Tibial nerve (tissue), 4 donors: ENCODE results near the gene KCNQ4. TPM values are rescaled to one million over a fixed set of nuclear protein-coding genes. Genes with fewer than 3 reads are reported as not detected.

Source experiments
- DNase-seq, 2 donors: peaks; one replicate each; pipeline ENCODE4 v3.0.0-alpha.2; 2019; ENCODE audit warnings: low spot score in 2 of 2
- H3K27ac ChIP-seq, 4 donors: fragments of 200-600 bp; sonication (generic) in 3 of 4; one replicate each; pipeline ENCODE4 v1.5.1; 2017 to 2019; ENCODE audit warnings: mild to moderate bottlenecking in 1 of 4
- H3K27me3 ChIP-seq, 2 donors: fragments of 200-600 bp; sonication (generic) in 1 of 2; one replicate each; pipeline versions ENCODE4 v1.5.1 to v1.6.0; 2017 to 2019
- H3K36me3 ChIP-seq, 3 donors: fragments of 200-600 bp; sonication (generic); one replicate each; pipeline ENCODE4 v1.5.1; 2018 to 2019
- H3K4me1 ChIP-seq, 4 donors: fragments of 200-600 bp; sonication (generic) in 3 of 4; one replicate each; pipeline ENCODE4 v1.5.1; 2017 to 2019
- H3K4me3 ChIP-seq, 4 donors: fragments of 200-600 bp; sonication (generic) in 3 of 4; one replicate each; pipeline ENCODE4 v1.5.1; 2017 to 2019; ENCODE audit warnings: mild to moderate bottlenecking in 1 of 4, moderate library complexity in 1 of 4
- H3K9me3 ChIP-seq, 4 donors: fragments of 200-600 bp; sonication (generic) in 3 of 4; one replicate each; pipeline ENCODE4 v1.5.1; 2017 to 2019
- EP300 ChIP-seq, 2 donors: sonication (generic); formaldehyde crosslinking; IDR thresholded peaks; one replicate each; pipeline ENCODE4 v1.6.1; 2017; ENCODE audit warnings: antibody characterized with exemption in 2 of 2, mild to moderate bottlenecking in 1 of 2
- POLR2A ChIP-seq, 2 donors: fragments of 450-650 bp; IDR thresholded peaks; one replicate each; pipeline ENCODE4 v1.6.1; 2017; ENCODE audit warnings: antibody characterized with exemption in 2 of 2, mild to moderate bottlenecking in 2 of 2, moderate library complexity in 2 of 2
- WGBS, 2 donors: methylation state at CpG; one replicate each; pipeline ENCODE4 v1.1.5; 2018; 5-methylcytosine and 5-hydroxymethylcytosine counted together
- total RNA-seq, 4 donors: library from RNA; depleted of rRNA; stranded (reverse); fragments of >200 nt; gene quantifications; one replicate each; pipeline ENCODE4 v1.1.0, GENCODE V29; 2016
- TF ChIP-seq, protein P1 (sequence below), 5 experiments: fragments of 200-600 bp in 3 of 5; fragments of 450-650 bp in 2 of 5; sonication (generic) in 3 of 5; IDR thresholded peaks; one replicate each; pipeline ENCODE4 v1.5.1; 2016 to 2019; ENCODE audit warnings: antibody characterized with exemption in 5 of 5, mild to moderate bottlenecking in 3 of 5, moderate library complexity in 2 of 5

The KCNQ4 gene
- 1 to 10 TPM in 3 of 4 donors, under 1 TPM in 1; 0.22 to 2.1 (median 1.7) TPM for total RNA-seq

DNA sequence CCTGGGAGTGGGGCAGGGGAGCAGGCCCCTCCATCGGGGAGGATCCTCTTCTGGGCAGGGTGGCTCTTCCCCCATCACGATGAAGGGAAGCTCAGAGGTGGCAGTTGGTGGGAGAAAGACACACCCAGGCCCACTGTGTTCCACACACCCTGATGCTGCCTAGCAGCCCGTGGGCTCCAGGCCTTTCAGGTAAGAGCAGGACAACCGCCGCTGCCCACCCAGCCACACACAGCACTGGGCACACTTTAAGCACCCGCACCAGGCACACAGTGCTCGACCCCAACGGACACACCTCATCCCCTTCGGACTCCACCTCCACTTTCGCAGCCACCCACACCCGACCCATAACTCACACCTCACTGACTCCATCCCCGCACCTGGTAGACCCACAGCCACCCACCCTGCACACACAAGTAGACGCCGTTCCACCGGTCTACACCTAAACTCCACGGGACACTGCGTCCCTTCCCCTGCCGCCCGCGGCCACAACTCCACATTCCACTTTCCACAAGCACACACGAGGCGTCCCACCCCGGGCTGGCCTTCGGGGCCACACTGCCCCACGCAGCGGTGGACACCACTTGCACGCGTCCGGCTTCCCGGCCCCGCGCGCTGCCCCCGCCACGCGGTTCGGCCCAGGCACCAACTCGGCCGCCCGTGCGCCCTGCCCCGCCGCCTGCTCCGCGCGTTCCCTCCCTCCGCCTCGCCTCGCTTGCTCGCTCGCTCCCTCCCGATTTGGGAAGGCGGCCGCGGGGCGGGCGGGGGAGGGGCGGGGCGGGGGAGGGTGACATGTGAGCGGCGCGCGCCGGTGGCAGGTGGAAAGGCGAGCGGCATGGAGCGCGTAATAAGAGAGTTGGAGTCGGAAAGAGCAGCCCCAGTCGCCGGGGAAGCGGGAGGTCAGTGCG is at the start of gene KCNQ4:
Gene KCNQ4 (plus strand): TSS at position 787 of the 905 bp plus-strand sequence. CDS start 307 bp downstream, outside the sequence.
- Histone ChIP-seq H3K4me3 (peak within 1 kb of the TSS; percentile 35 to 62 (median 40)), H3K27me3 (peaks cover 0 to 14% of the 10 kb centered on the region in 2 donors), H3K9me3 (no peaks in the 10 kb centered on the region), H3K36me3 (no peaks in the 10 kb centered on the region), H3K27ac (peak within 1 kb of the TSS in 3 of 4 donors; percentile 26 to 72 (median 49)), H3K4me1 (peaks cover 0 to 25% (median 15%) of the 10 kb centered on the region in 4 donors)
- TF ChIP-seq POLR2A (IDR thresholded peaks at IDR 0.05), result no peak
- WGBS, 2 donors, result 4 to 5% methylated on average over 47 to 57 of the region's 73 CpGs
- peak in 1 of 2 donors; percentile 29 for DNase-seq

DNA sequence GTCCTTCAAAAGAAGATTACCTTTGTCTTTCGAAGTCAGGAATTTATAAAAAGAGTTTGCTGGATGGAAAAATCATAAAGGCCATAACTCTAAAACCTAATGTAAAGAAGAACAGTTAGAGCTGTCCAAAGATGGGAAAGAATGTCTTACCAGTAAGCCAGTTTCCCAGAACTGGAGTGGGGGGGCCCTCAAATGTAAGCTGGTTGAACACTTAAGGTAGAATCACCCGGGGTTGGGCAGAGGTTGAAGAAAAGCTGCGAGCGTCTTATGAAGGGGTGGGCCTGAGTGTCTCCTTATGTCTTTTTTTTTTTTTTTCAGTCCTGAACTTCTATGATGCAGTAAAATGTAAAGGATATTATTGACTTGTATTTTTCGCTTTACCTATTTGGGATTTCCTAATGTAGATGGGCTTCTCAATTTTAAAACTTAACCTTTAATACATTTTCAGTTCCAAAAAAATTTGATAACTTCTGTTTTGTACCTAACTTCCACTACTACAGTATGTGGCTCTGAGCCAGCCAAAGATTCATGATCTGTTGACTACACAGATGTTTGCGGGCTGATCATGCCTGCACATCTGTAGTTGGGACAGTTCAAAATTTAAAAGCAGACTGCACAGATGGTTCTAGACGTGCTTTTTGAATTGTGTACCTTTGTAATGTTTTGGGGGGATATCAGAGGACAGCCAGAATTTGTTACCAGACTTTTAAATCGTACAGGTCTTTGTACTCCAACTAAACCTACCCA is 48.5 kb upstream of the KCNQ4 start:
- WGBS, 2 donors, result 80 to 92% methylated on average over 8 of the region's 8 CpGs
- TF ChIP-seq POLR2A (IDR thresholded peaks at IDR 0.05) (no peak), EP300 (IDR thresholded peaks at IDR 0.05) (no peak)
- TF ChIP-seq, protein P1, sequence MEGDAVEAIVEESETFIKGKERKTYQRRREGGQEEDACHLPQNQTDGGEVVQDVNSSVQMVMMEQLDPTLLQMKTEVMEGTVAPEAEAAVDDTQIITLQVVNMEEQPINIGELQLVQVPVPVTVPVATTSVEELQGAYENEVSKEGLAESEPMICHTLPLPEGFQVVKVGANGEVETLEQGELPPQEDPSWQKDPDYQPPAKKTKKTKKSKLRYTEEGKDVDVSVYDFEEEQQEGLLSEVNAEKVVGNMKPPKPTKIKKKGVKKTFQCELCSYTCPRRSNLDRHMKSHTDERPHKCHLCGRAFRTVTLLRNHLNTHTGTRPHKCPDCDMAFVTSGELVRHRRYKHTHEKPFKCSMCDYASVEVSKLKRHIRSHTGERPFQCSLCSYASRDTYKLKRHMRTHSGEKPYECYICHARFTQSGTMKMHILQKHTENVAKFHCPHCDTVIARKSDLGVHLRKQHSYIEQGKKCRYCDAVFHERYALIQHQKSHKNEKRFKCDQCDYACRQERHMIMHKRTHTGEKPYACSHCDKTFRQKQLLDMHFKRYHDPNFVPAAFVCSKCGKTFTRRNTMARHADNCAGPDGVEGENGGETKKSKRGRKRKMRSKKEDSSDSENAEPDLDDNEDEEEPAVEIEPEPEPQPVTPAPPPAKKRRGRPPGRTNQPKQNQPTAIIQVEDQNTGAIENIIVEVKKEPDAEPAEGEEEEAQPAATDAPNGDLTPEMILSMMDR (IDR thresholded peaks at IDR 0.05), result no peak
- Histone ChIP-seq H3K4me1 (peaks cover 0 to 23% (median 3%) of the 10 kb centered on the region in 4 donors), H3K9me3 (peaks cover 0 to 7% (median 0%) of the 10 kb centered on the region in 4 donors), H3K27ac (no peak overlapping the region), H3K27me3 (no peaks in the 10 kb centered on the region), H3K36me3 (peaks cover 0 to 13% (median 0%) of the 10 kb centered on the region in 3 donors), H3K4me3 (no peak overlapping the region)
- DNase-seq, result no peak

DNA sequence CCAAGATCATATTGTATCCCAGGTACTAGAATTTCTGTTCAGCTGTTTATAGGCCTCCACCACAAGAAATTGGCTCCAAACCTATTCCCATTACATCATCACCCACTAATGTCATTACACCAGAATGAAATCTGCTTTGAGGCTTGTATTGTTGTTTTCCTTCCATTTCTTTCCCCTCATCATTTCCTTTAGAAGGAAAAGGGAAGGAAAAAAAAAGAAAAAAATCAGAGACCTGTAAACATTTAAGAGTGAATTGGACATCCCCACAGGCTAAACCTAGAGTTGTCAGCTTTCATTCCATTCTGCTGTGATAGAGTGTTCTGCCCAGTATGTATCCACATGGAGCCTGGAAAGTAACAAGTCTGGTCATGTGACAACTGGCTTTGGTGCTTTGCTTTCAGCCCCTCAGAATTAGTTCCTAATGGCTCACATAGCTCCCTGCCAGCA is 47.5 kb upstream of the KCNQ4 start:
- no peak overlapping the region for H3K27ac ChIP-seq
- H3K4me1 ChIP-seq, result peaks cover 0 to 34% (median 7%) of the 10 kb centered on the region in 4 donors
- DNase-seq, result no peak

DNA sequence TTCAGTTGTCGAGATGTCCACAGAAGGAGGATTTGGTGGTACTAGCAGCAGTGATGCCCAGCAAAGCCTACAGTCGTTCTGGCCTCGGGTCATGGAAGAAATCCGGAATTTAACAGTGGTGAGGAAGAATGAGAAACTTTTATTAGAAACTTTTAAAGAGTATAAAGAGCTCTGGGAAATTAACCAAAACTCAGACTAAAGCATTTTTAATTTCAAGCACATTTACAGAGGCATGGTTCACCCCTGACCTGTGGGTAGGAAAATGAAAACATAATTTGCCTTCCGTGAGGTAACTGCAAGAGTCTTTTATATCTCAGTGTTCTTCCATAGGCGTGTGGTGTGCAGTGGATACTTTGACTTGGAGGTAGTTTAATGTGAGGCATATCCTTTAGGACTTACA is 44.8 kb upstream of the KCNQ4 start:
- peaks cover 0 to 34% (median 5%) of the 10 kb centered on the region in 4 donors for H3K4me1 ChIP-seq
- DNase-seq, result no peak
- TF ChIP-seq EP300 (IDR thresholded peaks at IDR 0.05) (no peak), POLR2A (IDR thresholded peaks at IDR 0.05) (no peak)
- TF ChIP-seq, protein P1 (IDR thresholded peaks at IDR 0.05), result no peak
- 48 to 61% methylated on average over 6 of the region's 6 CpGs for WGBS, 2 donors
- H3K27ac ChIP-seq, result peak overlapping the region in 3 of 4 donors; percentile 3 to 47 (median 11)
- no peak overlapping the region for H3K4me3 ChIP-seq
- H3K27me3 ChIP-seq, result no peaks in the 10 kb centered on the region
- peaks cover 0 to 7% (median 0%) of the 10 kb centered on the region in 4 donors for H3K9me3 ChIP-seq
- peaks cover 0 to 19% (median 0%) of the 10 kb centered on the region in 3 donors for H3K36me3 ChIP-seq

More for the DNA sequence above, 47.5 kb upstream of the KCNQ4 start:
- TF ChIP-seq POLR2A (IDR thresholded peaks at IDR 0.05) (no peak), EP300 (IDR thresholded peaks at IDR 0.05) (no peak)
- TF ChIP-seq, protein P1 (IDR thresholded peaks at IDR 0.05), result no peak
- peaks cover 0 to 7% (median 0%) of the 10 kb centered on the region in 4 donors for H3K9me3 ChIP-seq
- no peaks in the 10 kb centered on the region for H3K27me3 ChIP-seq
- no peak overlapping the region for H3K4me3 ChIP-seq
- H3K36me3 ChIP-seq, result peaks cover 0 to 13% (median 0%) of the 10 kb centered on the region in 3 donors

DNA sequence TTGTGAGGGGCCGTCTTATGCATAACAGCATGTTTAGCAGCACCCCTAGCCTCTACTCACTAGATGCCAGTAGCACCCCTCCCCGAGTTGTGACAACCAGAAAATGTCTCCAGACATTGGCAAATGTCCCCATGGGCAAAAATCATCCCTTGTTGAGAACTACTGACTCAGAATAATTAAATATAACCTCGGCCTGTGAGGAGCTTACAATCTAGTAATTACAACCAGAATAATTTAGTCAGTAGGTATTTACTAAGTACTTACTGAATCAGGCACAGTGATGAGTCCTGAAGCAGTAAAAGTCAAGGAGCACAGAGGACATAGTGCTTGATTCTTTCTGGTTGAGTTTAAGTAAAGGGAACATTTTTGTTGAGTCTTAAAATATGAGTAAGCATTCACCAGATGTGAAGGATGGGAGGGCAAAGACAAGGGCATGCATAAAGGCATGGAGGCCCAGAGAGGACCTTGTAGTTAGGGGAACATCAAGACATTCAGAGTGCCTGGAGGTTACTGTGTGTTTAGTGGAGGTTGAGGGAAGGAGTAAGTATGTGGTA is 44.1 kb upstream of the KCNQ4 start:
- 66 to 79% methylated on average over 3 of the region's 3 CpGs for WGBS, 2 donors

More for the DNA sequence above, 44.1 kb upstream of the KCNQ4 start:
- Histone ChIP-seq H3K36me3 (peaks cover 0 to 19% (median 0%) of the 10 kb centered on the region in 3 donors), H3K4me1 (peaks cover 0 to 34% (median 5%) of the 10 kb centered on the region in 4 donors), H3K27me3 (no peaks in the 10 kb centered on the region), H3K27ac (peak overlapping the region in 1 of 4 donors; percentile 47), H3K9me3 (peaks cover 0 to 7% (median 0%) of the 10 kb centered on the region in 4 donors), H3K4me3 (no peak overlapping the region)
- DNase-seq, result no peak
- TF ChIP-seq EP300 (IDR thresholded peaks at IDR 0.05), result no peak
- TF ChIP-seq, protein P1 (IDR thresholded peaks at IDR 0.05), result no peak
